Measurements from ENCODE around the gene KCNH8. TPM values are rescaled to one million over a fixed set of nuclear protein-coding genes. Genes with fewer than 3 reads are reported as not detected.

Gene KCNH8
- total RNA-seq, 3 donors from 2014 or later (not counting 1 experiment from before 2014, with no cell fraction given), result 0.10 TPM; not detected in 2

DNA sequence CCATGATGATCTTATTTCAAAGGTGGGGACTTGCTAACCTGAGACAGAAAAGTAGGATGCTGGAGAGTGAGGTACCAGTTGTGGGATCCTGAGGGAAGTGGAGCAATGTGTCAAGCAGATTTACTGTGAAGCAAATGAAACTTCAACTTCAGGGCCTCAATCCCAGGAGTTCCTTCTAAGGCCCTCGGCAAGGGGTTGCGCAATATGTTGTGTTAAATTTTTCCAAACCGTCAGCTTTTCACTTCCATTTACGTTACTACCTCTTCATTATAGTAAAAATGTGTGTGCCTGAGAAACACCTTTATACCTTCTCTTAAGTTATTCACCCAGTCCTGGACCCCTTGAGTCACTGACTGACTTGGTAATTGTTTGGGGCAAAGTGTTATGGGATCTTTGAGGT, 42.5 kb upstream of the KCNH8 start:
- Mint-ChIP-seq H3K4me3 (no peak overlapping the region), H3K9me3 (peaks cover 2 to 3% of the 10 kb centered on the region in 2 donors), H3K27ac (no peak overlapping the region), H3K36me3 (no peaks in the 10 kb centered on the region), H3K4me1 (no peaks in the 10 kb centered on the region), H3K27me3 (ENCODE audit: low read depth in 2 of 2) (no peaks in the 10 kb centered on the region)
- Histone ChIP-seq H3K36me3 (ENCODE audit: control insufficient read depth, insufficient read depth, low read length) (no peaks in the 10 kb centered on the region), H3K27ac (ENCODE audit: low read length) (no peak overlapping the region), H3K4me3 (ENCODE audit: low read length) (no peak overlapping the region), H3K4me1 (ENCODE audit: control insufficient read depth, insufficient read depth, low read length) (no peaks in the 10 kb centered on the region), H3K27me3 (ENCODE audit: control insufficient read depth, insufficient read depth, low read length) (no peaks in the 10 kb centered on the region), H3K9me3 (ENCODE audit: control insufficient read depth, insufficient read depth, low read length) (no peaks in the 10 kb centered on the region)
- no peak for DNase-seq
- TF ChIP-seq, protein P1, sequence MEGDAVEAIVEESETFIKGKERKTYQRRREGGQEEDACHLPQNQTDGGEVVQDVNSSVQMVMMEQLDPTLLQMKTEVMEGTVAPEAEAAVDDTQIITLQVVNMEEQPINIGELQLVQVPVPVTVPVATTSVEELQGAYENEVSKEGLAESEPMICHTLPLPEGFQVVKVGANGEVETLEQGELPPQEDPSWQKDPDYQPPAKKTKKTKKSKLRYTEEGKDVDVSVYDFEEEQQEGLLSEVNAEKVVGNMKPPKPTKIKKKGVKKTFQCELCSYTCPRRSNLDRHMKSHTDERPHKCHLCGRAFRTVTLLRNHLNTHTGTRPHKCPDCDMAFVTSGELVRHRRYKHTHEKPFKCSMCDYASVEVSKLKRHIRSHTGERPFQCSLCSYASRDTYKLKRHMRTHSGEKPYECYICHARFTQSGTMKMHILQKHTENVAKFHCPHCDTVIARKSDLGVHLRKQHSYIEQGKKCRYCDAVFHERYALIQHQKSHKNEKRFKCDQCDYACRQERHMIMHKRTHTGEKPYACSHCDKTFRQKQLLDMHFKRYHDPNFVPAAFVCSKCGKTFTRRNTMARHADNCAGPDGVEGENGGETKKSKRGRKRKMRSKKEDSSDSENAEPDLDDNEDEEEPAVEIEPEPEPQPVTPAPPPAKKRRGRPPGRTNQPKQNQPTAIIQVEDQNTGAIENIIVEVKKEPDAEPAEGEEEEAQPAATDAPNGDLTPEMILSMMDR (IDR thresholded peaks at IDR 0.05), result no peak
- 93% methylated on average over 3 of the region's 4 CpGs for WGBS (ENCODE audit: insufficient coverage)
- intact Hi-C loops (cut with micrococcal nuclease), result no loop called here
- ATAC-seq, result no peak

DNA sequence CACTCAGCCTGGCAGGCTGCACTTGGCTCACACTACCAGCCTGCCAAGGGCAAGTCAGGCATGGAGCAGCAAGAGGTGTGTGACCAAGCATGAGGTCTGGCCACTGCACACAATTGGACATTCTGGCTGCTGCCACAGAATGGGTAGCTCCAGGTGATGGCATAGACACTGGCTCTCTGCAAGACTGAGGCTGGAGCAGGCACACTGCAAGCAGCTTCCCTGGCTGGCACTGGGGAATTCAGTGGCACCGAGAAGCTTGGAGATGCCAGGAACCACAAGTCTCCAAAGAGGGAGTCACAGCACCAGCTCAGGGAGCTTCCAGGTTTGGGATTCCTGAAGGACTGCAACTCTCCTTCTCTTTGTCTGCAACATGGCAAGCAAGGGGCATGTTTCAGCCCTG, 42.0 kb upstream of the KCNH8 start:
- H3K27me3 Mint-ChIP-seq (ENCODE audit: low read depth in 2 of 2), result no peaks in the 10 kb centered on the region
- DNase-seq (no peak), ATAC-seq (no peak)
- WGBS (ENCODE audit: insufficient coverage), result 90% methylated on average over 1 of the region's 1 CpG
- Histone ChIP-seq H3K27me3 (ENCODE audit: control insufficient read depth, insufficient read depth, low read length) (no peaks in the 10 kb centered on the region), H3K4me3 (ENCODE audit: low read length) (no peak overlapping the region), H3K4me1 (ENCODE audit: control insufficient read depth, insufficient read depth, low read length) (no peaks in the 10 kb centered on the region), H3K27ac (ENCODE audit: low read length) (no peak overlapping the region), H3K9me3 (ENCODE audit: control insufficient read depth, insufficient read depth, low read length) (no peaks in the 10 kb centered on the region), H3K36me3 (ENCODE audit: control insufficient read depth, insufficient read depth, low read length) (no peaks in the 10 kb centered on the region)
- H3K9me3 Mint-ChIP-seq, result peaks cover 2 to 3% of the 10 kb centered on the region in 2 donors
- no peak overlapping the region for H3K4me3 Mint-ChIP-seq
- H3K27ac Mint-ChIP-seq, result no peak overlapping the region
- TF ChIP-seq, protein P1 (IDR thresholded peaks at IDR 0.05), result no peak
- H3K4me1 Mint-ChIP-seq, result no peaks in the 10 kb centered on the region
- H3K36me3 Mint-ChIP-seq, result no peaks in the 10 kb centered on the region
- intact Hi-C loops (cut with micrococcal nuclease), result no loop called here

DNA sequence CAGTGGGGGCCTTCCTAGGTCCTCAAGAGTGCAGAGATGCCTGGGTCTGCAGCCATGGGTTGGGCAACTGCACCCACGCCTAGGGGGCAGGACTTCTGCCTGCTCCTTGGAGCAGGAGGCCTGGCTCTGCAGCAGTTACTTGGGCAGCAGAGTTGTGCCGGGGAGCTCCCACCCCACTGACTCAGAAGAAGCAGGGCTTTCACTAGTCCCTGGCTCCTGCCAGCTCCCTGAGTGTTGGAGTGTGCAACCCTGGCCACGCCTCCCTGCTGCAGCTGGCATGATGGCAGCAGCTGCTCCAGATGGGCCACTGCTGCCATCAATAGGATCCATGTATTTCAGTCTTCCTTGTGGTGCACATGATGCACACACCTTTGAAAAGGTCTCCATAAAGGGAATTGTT, 40.6 kb upstream of the KCNH8 start:
- Histone ChIP-seq H3K4me1 (ENCODE audit: control insufficient read depth, insufficient read depth, low read length) (no peaks in the 10 kb centered on the region), H3K27ac (ENCODE audit: low read length) (no peak overlapping the region), H3K9me3 (ENCODE audit: control insufficient read depth, insufficient read depth, low read length) (no peaks in the 10 kb centered on the region), H3K36me3 (ENCODE audit: control insufficient read depth, insufficient read depth, low read length) (no peaks in the 10 kb centered on the region), H3K4me3 (ENCODE audit: low read length) (no peak overlapping the region), H3K27me3 (ENCODE audit: control insufficient read depth, insufficient read depth, low read length) (no peaks in the 10 kb centered on the region)
- intact Hi-C loops (cut with micrococcal nuclease), result no loop called here
- ATAC-seq, result no peak
- Mint-ChIP-seq H3K27me3 (ENCODE audit: low read depth in 2 of 2) (no peaks in the 10 kb centered on the region), H3K4me3 (no peak overlapping the region), H3K4me1 (no peaks in the 10 kb centered on the region), H3K27ac (no peak overlapping the region), H3K36me3 (no peaks in the 10 kb centered on the region), H3K9me3 (peaks cover 2 to 3% of the 10 kb centered on the region in 2 donors)
- WGBS (ENCODE audit: insufficient coverage), result 83% methylated on average over 3 of the region's 3 CpGs
- TF ChIP-seq, protein P1 (IDR thresholded peaks at IDR 0.05), result no peak
- no peak for DNase-seq

DNA sequence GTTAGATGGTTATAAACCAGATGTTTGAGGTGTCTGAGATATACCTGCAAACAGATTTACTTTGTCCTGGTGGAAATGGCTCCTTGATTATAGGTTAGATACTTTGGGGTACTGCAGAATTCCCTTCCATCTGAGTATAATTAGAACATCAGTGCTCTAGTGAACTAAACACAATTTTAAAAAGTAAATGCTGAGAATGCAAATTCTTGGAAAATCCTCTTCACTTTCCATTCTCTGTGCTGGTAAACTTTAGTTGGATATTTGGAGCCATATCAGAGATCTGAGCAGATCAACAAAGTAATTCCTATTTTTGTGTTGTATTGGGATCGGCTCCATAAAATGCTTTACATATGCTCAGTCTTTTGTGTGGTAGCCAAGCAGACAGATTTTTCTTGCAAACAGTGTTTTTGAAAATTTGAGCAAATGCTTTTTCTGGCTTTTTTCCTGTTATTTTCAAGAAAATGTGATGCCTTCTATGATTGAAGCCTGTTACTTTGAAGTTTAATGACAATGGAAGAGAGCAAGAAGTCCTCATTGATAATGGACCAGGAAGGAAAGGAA, 37.9 kb upstream of the KCNH8 start:
- H3K27ac ChIP-seq (ENCODE audit: low read length), result no peak overlapping the region
- DNase-seq (no peak), ATAC-seq (no peak)
- TF ChIP-seq, protein P1 (IDR thresholded peaks at IDR 0.05), result no peak
- Mint-ChIP-seq H3K9me3 (peaks cover 0 to 3% of the 10 kb centered on the region in 2 donors), H3K4me3 (no peak overlapping the region), H3K4me1 (no peaks in the 10 kb centered on the region), H3K27me3 (ENCODE audit: low read depth in 2 of 2) (no peaks in the 10 kb centered on the region), H3K36me3 (no peaks in the 10 kb centered on the region), H3K27ac (no peak overlapping the region)
- no peaks in the 10 kb centered on the region for H3K27me3 ChIP-seq (ENCODE audit: control insufficient read depth, insufficient read depth, low read length)
- intact Hi-C loops (cut with micrococcal nuclease), result no loop called here
- WGBS (ENCODE audit: insufficient coverage), result 95% methylated on average over 1 of the region's 1 CpG
- no peaks in the 10 kb centered on the region for H3K36me3 ChIP-seq (ENCODE audit: control insufficient read depth, insufficient read depth, low read length)
- H3K4me1 ChIP-seq (ENCODE audit: control insufficient read depth, insufficient read depth, low read length), result no peaks in the 10 kb centered on the region
- no peaks in the 10 kb centered on the region for H3K9me3 ChIP-seq (ENCODE audit: control insufficient read depth, insufficient read depth, low read length)
- no peak overlapping the region for H3K4me3 ChIP-seq (ENCODE audit: low read length)

Measured in natural killer cell (primary cell).